GM21529 (cell line): ENCODE data around the gene SELENON.

Experiments used
- ATAC-seq: cut with Tn5 transposase; IDR thresholded peaks from one replicate; pipeline ENCODE4 v1.9.1; 2021; ENCODE audit not compliant: unreplicated experiment

The SELENON gene, protein sequence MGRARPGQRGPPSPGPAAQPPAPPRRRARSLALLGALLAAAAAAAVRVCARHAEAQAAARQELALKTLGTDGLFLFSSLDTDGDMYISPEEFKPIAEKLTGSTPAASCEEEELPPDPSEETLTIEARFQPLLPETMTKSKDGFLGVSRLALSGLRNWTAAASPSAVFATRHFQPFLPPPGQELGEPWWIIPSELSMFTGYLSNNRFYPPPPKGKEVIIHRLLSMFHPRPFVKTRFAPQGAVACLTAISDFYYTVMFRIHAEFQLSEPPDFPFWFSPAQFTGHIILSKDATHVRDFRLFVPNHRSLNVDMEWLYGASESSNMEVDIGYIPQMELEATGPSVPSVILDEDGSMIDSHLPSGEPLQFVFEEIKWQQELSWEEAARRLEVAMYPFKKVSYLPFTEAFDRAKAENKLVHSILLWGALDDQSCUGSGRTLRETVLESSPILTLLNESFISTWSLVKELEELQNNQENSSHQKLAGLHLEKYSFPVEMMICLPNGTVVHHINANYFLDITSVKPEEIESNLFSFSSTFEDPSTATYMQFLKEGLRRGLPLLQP

DNA sequence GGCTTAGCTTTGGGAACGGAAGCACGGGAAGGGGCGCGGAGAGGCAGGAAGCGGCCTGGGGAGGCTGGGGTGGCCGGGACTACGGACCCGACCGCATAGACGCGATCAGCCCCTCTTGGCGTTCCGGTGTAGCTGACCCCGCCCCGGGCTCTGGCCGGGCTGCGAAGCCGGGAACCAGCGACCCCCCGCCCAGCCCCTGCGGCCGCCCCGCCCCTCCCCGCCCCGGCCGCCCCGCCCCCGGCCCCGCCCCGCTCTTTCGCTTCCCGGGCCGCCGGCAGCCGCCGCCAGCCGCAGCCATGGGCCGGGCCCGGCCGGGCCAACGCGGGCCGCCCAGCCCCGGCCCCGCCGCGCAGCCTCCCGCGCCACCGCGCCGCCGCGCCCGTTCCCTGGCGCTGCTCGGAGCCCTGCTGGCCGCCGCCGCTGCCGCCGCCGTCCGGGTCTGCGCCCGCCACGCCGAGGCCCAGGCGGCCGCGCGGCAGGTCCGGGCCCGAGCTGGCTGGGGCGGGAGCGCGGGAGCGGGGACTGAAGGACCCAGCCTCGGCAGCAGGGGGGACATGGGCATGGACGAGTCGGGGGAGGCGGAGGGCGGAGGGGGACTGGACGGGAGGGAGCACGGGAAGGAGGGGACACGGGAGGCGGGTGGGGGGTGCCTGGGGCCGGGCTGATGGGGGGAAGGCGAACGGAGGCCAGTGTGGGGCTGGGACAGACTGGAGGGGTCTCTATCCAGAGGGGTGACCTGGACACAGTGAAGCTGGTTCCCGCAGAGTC lies at the start of gene SELENON:
SELENON (plus strand) TSS at position 259 of the 768 bp plus-strand sequence; CDS start at position 297, 38 bp downstream.
- no peak for ATAC-seq

DNA sequence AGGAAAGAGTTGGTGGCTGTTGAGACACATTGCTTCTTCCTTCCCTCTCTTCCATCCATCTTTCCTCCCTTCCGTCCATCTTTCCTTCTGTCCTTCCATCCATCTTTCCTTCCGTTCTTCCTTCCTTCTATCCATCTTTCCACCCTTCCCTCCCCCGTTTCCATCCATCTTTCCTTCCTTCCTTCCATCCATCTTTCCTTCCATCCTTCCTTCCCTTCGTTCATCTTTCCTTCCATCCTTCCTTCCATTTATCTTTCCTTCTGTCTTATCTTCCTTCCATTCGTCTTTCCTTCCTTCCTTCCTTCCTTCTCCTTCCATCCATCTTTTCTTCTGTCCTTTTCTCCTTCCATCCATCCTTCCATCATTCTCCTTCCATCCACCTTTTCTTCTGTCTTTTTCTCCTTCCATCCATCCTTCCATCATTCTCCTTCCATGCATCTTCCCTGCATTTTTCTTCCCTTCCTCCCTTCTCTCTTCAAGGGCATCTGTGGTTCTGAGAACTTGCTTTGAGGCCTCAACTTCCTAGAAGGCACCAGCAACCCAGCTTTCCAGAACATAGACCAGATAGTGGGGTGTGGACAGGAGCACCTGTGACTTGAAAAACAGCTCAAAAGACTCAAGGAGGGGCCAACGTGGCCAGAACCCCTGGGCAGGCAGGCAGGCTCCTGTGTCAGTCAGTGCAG lies 48.9 kb upstream of the SELENON start:
- no peak for ATAC-seq

DNA sequence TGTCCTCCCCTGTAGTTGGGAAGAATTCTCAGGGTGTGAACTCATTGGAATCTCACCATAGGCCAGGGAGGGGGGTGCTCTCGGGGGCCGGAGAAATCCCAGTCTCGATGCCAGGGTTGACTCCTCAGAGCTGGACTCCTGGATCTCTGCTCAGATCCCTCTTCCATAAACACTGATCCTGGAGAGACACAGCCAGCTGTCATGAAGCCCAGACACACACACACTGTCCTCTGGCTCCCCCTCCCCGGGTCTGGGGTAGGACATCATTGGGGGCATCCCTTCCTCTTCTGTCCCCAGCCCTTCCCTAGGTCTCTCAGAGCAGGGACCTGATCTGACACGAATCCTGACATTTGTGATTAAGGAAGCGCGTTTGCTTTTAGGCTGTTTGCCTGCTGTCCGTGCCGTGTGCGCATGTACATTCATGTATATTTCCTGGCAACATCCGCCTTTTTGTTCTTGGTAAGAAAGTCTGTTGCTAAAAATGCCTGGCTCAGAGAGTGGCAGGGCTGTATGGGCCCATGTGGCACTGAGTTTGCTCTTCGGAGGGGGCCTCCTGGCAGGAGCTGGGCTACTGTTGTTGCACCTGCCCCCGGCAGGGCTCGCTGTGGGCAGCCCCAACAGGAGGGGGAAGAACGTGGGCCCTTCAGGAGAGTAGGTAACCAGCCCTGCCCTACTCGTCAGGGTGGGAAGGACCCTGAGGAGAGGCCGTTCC lies 45.4 kb upstream of the SELENON start:
- ATAC-seq: no peak

DNA sequence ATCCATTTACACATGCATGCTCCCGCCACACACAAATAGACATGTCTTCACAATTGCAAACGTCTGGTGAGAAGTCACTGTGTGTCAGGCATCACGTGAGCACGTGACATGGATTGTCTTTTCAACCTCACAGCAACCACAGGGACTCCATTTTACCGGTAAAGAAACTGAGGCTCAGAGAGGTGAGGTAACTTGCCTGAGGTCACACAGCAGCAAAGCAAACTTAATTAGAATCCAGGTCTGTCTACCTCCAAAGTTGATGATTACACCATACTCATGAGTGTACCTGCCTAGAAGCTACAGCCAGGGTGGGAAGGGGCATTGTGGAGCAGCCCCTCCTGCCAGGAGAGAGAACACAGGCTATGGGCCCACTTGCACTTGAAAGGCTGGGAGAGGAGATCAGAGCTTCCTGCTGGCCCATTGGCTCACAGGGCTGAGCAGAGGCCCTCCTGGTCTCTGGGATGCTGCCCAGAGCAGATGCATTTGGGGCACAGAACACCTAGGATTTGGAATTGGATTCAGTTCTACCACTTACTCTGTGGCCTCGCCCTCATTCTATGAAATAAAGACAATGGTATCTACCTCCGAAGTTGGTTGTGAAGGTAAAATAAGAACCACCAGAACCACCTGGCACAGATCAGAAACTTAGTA lies 44.4 kb upstream of the SELENON start:
- no peak for ATAC-seq

DNA sequence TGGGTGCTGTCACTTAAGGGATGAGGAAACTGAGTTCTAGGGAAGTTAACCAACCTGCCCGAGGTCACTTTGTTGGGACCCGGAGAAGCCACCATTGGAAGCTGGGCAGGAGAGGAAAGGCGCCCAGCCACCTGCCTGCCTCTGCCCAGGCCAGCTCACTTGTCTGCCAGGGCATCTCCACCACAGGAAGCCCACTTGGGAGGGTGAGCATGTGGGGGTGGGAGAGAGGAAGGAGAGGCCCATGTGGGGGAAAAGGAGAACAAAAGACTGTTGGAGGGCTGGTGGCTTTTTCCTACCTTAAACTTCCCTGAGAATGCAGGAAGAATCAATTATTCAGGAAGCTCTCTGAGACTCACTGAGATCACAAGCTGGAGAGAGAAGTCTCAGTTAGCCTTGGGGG lies 43.8 kb upstream of the SELENON start:
- no peak for ATAC-seq

DNA sequence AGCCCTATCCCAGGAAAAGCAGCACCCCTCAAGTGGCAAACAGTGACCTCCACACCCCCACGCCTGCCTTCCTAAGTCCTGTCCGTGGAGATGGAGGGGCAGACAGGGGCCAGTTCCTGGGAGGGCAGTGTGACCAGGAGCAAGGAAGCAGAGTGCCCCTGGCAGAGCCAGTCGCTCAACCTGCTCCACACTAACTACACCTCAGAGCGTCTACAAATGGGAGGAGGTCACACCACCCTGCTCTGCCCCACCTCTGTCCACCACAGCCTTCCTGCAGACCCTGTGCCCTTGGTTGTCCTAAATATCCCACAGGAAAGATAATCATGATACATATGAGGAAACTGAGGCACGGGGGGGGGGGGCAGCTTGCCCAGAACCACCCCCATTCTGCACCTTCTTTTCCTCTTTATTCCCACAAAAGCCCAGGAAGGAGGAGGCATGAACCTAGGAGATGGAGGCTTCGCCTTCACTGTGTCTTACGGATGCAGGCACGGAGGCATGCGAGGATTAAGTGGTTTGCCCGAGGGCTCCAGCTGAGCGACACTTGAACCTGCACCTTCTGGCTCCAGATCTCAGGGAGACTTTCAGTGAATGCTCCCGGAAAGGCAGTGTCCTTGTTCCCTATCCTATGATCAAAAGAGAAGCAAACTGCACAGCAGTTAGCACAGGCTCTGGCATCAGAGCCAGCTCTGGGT lies 42.7 kb upstream of the SELENON start:
- ATAC-seq: no peak

DNA sequence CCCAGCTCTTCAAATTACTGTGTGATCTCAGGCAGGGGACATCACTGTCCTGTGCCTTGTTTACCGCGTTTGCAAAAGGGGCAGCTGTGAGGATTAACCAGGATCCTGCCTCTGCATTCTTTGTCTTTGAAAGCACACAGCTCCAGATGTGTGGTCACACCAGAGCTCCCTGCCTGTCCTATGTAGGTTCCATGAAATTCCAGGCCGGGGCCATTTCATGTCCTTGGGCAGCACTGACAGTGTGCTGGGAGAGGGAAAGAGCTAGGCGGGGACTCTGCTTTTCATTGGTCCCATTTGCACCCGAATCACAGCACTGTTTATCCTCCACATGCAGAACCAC lies 42.2 kb upstream of the SELENON start:
- ATAC-seq: no peak

DNA sequence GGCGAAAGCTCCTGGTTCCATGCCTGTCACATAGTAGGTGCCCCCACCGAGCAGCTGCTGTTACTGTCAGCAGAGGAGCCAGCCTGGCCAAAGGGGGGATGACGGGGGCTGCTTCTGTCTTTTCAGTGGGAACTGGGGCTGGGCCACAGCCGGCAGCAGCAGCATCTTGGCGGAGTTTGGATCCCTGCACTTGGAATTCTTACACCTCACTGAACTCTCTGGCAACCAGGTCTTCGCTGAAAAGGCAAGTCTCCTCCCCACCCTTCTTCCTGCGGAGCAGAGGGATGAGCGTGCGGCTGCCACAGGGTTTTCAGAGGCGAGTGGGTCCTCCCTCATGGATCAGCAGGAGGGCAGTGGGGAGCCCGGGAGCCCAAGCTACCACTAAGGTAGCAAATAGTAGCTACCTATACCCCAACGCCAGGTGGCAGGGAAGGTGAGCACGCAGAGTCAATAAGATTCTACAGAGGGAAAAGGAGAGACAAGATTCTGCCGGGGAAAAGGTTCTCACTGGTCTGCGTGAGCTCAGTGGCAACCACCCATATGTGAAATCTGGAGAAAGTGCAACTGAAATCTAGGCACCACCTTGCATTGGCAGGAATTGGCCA lies 41.4 kb upstream of the SELENON start:
- no peak for ATAC-seq

DNA sequence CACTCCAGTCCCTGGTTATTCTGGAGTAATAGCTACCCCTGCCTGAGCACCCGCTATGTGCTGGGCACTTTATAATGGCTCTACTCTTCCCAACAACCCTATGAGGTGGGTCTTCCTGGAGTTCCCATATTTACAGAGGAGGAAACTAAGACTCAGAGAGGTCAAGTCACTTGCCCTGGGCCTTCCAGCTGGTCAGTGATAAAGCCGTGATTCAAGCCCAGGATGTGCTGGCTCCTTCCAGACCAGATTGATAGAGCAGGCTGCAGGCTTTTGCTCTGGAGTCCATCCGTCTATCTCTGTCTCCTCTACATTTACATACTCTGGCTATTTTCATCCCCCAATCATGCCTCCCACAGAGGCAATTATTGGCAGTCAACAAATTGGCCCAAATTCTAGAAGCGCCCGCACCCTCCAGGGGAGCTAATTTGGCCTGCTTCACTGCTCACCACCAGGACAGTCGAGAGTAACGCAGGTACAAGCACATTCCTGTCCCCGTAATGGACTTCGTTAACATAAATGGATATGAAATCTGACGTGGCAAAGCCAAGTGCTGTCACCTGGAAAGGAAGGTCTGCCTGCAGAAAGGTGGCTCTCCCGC lies 39.8 kb upstream of the SELENON start:
- no peak for ATAC-seq

DNA sequence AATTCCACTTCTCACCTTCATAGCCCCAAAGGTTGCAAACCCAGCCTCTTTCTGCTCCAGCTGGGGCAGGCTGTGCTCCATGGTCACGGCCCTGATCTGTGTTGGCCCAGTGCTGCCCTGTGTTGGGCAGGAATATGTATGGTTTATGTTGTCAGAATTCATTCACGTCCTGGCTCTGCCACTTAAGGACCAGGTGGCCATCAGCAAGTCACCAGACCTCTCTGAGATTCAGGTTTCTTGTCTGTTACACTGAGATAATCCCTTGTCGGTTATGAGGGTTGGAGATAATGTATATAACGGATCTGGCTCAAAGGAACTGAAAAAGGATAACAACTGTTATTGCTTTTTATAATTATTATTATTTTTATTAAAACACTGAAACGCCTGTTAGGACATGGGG lies 39.1 kb upstream of the SELENON start:
- ATAC-seq: no peak

DNA sequence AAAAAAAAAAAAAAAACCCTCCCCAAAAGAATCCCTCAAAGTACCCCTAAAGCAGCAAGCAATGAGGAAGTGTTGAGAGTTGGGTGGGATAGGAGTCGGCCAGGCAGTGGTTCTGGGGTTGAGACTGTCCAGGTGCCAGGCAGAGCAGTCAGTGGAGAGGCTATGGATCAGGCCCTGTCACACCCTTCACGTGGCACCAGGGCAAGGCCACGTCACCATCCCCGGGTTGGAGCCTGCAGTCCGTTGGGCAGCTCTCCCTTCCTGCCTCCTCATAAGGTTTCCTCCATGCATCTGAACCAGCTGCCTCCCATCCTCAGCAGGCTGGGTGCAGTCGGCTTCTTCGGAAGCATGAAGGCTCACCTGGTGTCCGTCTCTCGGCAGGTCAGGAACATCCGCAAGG lies 36.5 kb upstream of the SELENON start:
- no peak for ATAC-seq

DNA sequence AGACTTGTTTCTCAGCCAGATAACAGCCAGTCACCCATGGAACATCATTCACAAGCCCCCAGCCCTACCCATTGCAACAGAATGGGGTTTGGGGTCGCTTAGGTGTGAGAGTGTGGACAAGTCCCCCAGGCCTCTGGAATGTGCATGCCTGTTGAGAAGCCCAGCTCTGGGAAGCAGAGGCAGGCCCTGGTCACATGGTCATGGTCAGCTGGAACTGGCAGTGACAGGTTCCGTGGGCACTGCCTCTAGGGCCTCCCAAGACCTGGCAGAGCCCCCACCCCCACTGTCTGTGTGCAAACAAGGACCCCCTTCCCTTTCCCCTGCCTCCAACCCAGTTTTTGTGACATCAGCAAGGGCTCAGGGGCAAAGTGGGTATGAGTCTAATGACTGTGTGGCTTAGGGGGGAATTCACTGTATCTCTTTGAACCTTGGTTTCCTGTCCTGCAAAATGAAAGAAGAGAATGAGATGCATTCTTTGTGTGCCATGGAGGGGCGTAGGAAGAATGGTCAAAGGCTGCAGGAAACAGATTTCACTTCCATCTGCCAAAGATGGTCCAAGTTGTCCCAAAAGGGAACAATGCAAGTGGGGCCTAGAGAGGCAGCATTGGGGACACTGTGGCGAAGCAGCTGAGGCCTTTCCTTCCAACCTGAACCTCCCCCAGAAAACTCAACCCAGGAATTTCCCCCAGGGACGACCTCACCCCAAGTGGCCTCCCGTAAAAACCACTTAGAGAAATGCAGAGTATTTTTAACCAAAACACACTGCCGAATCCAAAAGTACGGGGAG lies 34.7 kb upstream of the SELENON start:
- no peak for ATAC-seq

DNA sequence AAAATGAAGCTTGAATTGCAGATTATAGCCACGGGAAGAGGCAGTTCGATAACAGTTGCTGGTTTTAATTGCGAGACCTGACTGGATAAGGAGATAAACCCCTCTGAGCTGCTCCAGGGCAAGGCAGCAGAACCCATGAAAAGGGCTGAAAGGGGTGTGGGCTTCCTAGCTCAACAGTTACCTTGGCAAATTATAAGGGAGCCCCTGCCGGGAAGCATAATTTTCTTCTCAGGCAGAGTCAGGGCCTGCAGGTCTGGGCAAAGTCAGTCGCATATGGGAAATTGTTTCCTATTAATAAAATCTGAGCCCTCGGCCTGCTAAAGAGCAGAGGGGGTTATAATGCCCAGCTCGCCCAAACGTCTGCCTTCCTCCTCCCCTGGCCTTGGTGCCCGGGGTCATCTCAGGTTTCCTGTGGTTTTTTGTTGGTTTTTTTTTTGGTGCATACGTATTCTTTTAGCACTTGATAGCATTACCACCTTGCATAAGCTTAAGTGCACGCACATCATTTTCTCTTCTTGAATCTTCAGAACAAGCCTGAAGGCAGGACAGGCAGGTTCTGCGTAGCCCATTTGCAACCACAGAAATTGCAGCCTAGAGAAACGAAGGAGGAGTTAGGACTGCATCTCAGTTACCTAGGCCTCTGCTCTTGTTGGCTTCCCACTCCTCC lies 33.9 kb upstream of the SELENON start:
- ATAC-seq: no peak

DNA sequence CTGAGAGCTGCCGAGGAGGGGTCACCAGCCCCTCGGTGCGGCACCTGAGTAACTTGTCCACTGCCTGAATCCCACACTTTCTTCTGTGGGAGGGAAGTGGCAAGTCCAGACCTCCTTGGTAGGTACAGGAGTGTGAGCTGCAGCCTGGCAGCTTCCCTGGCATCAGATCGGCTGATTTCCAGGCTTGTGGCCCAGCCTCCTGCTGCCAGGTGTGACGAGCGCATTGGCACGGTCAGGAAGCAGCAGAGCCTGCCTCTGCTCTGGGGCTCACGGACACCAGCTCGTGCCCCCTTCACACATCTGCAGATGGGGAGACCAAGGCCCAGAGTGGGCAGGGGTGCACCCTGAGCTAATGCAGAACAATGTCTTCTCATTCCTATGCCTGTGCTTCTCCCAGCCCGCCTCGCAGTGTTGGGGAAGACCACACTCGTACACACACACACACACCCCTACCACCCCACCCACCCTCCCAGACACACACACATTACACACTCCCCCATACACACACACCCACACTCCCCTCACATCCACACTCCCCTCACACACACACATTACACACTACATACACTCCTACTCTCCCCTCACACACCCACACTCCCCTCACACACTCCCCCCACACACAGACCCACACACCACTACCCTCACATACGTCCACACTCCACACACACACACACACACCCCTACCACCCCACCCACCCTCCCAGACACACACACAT lies 33.1 kb upstream of the SELENON start:
- ATAC-seq: no peak

DNA sequence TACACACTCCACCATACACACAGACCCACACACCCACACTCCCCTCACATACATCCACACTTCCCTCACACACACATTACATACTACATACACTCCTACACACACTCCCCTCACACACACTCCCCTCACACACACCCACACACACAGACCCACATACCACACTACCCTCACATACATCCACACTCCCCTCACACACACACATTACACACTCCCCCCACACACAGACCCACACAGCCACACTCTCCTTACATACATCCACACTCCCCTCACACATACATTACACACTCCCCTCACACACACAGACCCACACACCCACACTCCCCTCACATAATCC lies 32.6 kb upstream of the SELENON start:
- no peak for ATAC-seq

DNA sequence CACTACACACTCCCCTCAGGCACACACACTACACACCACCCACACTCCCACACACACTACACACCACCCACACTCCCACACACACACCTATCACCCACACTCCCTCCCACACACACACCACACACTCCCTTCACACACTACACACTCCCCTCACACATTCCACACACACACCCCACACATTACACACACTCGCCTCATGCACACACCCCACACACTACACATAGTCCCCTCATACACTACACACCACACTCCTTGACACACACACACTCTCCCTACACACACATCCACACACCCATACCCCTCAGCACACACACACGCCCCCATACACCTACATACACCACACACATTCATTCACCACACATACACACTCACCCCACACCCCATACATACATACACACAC lies 31.0 kb upstream of the SELENON start:
- no peak for ATAC-seq
